Endodermal cell (in vitro differentiated cells): ENCODE measurements around the gene PSMD2. TPM values are rescaled to one million over a fixed set of nuclear protein-coding genes. Genes with fewer than 3 reads are reported as not detected.

Experiments
- DNase-seq: peaks from one replicate; pipeline ENCODE4 v3.0.0-alpha.2; 2017
- H3K27ac ChIP-seq: 2 replicates; pipeline ENCODE4 v1.5.1; 2013; ENCODE audit warnings: mild to moderate bottlenecking, low read depth, low read length, moderate library complexity
- H3K27me3 ChIP-seq: 2 replicates; pipeline ENCODE4 v1.6.1; 2013; ENCODE audit warnings: mild to moderate bottlenecking, low read length, moderate library complexity; ENCODE audit not compliant: insufficient read depth, control insufficient read depth, poor library complexity, severe bottlenecking
- H3K36me3 ChIP-seq: 2 replicates; pipeline ENCODE4 v1.7.0; 2013; ENCODE audit warnings: mild to moderate bottlenecking, low read length, moderate library complexity; ENCODE audit not compliant: control insufficient read depth, insufficient read depth
- H3K4me1 ChIP-seq: one replicate; pipeline ENCODE4 v1.7.0; 2013; ENCODE audit warnings: low read length; ENCODE audit not compliant: control insufficient read depth, insufficient read depth
- H3K4me3 ChIP-seq: 2 replicates; pipeline ENCODE4 v1.5.1; 2013; ENCODE audit warnings: mild to moderate bottlenecking, low read length, moderate library complexity
- H3K9ac ChIP-seq: 2 replicates; pipeline ENCODE4 v1.6.1; 2013; ENCODE audit warnings: mild to moderate bottlenecking, low read length, moderate library complexity; ENCODE audit not compliant: poor library complexity, severe bottlenecking; ENCODE audit errors: extremely low read depth
- H3K9me3 ChIP-seq: 2 replicates; pipeline ENCODE4 v1.6.1; 2013; ENCODE audit warnings: mild to moderate bottlenecking, low read length, moderate library complexity; ENCODE audit not compliant: control insufficient read depth
- H3K27ac Mint-ChIP-seq: 2 replicates; pipeline ENCODE4 v1.8.0; 2020; ENCODE audit warnings: mixed read lengths
- H3K27me3 Mint-ChIP-seq: 2 replicates; pipeline ENCODE4 v1.8.0; 2021; ENCODE audit warnings: mild to moderate bottlenecking, mixed read lengths; ENCODE audit not compliant: insufficient read depth
- H3K36me3 Mint-ChIP-seq: 2 replicates; pipeline ENCODE4 v1.8.0; 2020; ENCODE audit warnings: low read depth, mixed read lengths
- H3K4me1 Mint-ChIP-seq: 2 replicates; pipeline ENCODE4 v1.8.0; 2020; ENCODE audit warnings: mixed read lengths
- H3K4me3 Mint-ChIP-seq: 2 replicates; pipeline ENCODE4 v1.8.0; 2020; ENCODE audit warnings: mild to moderate bottlenecking, moderate library complexity, mixed read lengths
- H3K9me3 Mint-ChIP-seq: 2 replicates; pipeline ENCODE4 v1.8.0; 2020; ENCODE audit warnings: mild to moderate bottlenecking, mixed read lengths
- WGBS, 2 experiments: methylation state at CpG; one replicate each; pipeline versions ENCODE4 v1.1.5 to v1.1.7; 2013; ENCODE audit warnings: missing lambda C conversion rate in 2 of 2, mixed read lengths in 1 of 2; ENCODE audit not compliant: insufficient coverage in 1 of 2, insufficient read length in 1 of 2; 5-methylcytosine and 5-hydroxymethylcytosine counted together
- total RNA-seq, 2 donors: library from RNA; stranded (reverse); fragmentation: NEBNext Ultra II Directional in 1 of 2; extraction: Animal tissue kit (Norgen Biotek cat#: 25700) in 1 of 2; gene quantifications; 2 replicates in 1 of 2; 3 replicates in 1 of 2; pipeline ENCODE4 v1.2.1, GENCODE V29; 2021
- TF ChIP-seq, protein P1 (sequence below): fragments of 200-600 bp; sonication (generic); conservative IDR thresholded peaks from 2 replicates; pipeline ENCODE4 v1.5.0; 2021; ENCODE audit warnings: antibody characterized with exemption, mild to moderate bottlenecking

PSMD2 gene
- total RNA-seq, 2 donors from 2014 or later: 332 TPM

DNA sequence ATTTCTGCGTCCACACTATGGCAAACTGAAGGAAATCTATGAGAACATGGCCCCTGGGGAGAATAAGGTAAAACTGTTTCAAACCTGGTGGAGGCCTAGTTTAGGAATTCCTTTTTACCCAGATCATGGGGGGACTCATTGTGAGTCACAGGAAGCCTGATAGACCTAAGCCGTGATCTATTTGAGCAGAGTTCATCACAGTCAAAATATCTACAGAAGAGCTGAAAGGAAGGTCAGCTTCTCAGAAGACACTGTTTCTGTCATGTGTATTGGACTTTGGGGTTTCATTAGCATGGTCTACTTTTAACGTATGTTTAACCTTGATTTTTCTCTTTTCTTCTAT lies 1.3 kb downstream of the PSMD2 start:
- TF ChIP-seq, protein P1, sequence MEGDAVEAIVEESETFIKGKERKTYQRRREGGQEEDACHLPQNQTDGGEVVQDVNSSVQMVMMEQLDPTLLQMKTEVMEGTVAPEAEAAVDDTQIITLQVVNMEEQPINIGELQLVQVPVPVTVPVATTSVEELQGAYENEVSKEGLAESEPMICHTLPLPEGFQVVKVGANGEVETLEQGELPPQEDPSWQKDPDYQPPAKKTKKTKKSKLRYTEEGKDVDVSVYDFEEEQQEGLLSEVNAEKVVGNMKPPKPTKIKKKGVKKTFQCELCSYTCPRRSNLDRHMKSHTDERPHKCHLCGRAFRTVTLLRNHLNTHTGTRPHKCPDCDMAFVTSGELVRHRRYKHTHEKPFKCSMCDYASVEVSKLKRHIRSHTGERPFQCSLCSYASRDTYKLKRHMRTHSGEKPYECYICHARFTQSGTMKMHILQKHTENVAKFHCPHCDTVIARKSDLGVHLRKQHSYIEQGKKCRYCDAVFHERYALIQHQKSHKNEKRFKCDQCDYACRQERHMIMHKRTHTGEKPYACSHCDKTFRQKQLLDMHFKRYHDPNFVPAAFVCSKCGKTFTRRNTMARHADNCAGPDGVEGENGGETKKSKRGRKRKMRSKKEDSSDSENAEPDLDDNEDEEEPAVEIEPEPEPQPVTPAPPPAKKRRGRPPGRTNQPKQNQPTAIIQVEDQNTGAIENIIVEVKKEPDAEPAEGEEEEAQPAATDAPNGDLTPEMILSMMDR: no peak
- no peaks in the 10 kb centered on the region for H3K9me3 ChIP-seq
- no peak for DNase-seq
- Mint-ChIP-seq H3K27ac (peak overlapping the region; percentile 88), H3K4me1 (peaks cover 12% of the 10 kb centered on the region), H3K36me3 (peaks cover 56% of the 10 kb centered on the region), H3K27me3 (no peaks in the 10 kb centered on the region), H3K4me3 (peak overlapping the region; percentile 98), H3K9me3 (no peaks in the 10 kb centered on the region)
- WGBS, 2 experiments: 88 to 94% methylated on average over 3 of the region's 3 CpGs
- H3K9ac ChIP-seq: peak overlapping the region; percentile 80
- peaks cover 54% of the 10 kb centered on the region for H3K36me3 ChIP-seq
- no peaks in the 10 kb centered on the region for H3K4me1 ChIP-seq
- H3K27me3 ChIP-seq: no peaks in the 10 kb centered on the region
- H3K27ac ChIP-seq: no peak overlapping the region
- peak overlapping the region; percentile 96 for H3K4me3 ChIP-seq

DNA sequence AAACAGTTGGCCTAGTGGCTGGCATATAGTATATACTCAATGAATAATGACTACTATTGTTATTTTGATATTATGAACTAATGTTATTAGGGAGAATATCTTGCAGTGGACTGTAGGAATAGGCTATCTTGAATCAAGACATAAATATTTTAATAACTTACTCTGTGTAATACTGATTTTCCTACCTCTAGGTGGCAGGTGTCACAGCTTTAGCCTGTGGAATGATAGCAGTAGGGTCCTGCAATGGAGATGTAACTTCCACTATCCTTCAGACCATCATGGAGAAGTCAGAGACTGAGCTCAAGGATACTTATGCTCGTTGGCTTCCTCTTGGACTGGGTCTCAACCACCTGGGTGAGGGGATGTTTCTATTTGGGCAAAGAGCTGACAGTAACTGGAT lies 6.5 kb downstream of the PSMD2 start:
- Mint-ChIP-seq H3K9me3 (no peaks in the 10 kb centered on the region), H3K27ac (peak overlapping the region; percentile 53), H3K4me3 (no peak overlapping the region), H3K36me3 (peaks cover 88% of the 10 kb centered on the region), H3K27me3 (no peaks in the 10 kb centered on the region), H3K4me1 (peaks cover under 1% of the 10 kb centered on the region)
- no peak for DNase-seq
- Histone ChIP-seq H3K4me3 (no peak overlapping the region), H3K4me1 (no peaks in the 10 kb centered on the region), H3K9ac (no peak overlapping the region), H3K36me3 (peaks cover 86% of the 10 kb centered on the region), H3K27ac (no peak overlapping the region), H3K9me3 (no peaks in the 10 kb centered on the region), H3K27me3 (no peaks in the 10 kb centered on the region)
- WGBS, 2 experiments: 83 to 89% methylated on average over 1 of the region's 1 CpG
- TF ChIP-seq, protein P1: peak; percentile 67

DNA sequence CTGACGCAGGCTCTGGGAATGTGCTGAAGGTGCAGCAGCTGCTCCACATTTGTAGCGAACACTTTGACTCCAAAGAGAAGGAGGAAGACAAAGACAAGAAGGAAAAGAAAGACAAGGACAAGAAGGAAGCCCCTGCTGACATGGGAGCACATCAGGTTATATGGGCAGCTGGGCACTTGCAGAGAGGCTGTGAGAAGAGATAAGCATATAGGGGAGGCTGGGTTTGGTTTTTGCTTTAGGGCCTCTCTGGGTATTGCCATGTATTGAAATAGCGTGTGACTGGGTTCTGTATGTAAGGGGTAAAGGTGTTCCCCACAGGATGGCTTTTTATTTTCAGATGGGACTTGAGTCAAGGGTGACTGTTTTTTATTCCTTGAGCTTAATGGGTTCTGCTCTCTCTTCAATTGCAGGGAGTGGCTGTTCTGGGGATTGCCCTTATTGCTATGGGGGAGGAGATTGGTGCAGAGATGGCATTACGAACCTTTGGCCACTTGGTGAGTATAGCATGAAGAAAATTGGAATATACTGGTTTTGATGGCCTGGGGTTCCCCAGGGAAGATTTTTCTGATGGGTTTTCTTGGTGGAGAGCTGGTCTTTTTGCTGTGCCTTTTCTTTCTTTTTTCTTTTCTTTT lies 7.4 kb downstream of the PSMD2 start:
- H3K27me3 ChIP-seq: no peaks in the 10 kb centered on the region
- WGBS, 2 experiments: 96 to 100% methylated on average over 2 to 4 of the region's 4 CpGs
- peaks cover 78% of the 10 kb centered on the region for H3K36me3 ChIP-seq
- no peaks in the 10 kb centered on the region for H3K4me1 ChIP-seq
- TF ChIP-seq, protein P1: no peak
- Mint-ChIP-seq H3K4me3 (no peak overlapping the region), H3K4me1 (no peaks in the 10 kb centered on the region), H3K36me3 (peaks cover 82% of the 10 kb centered on the region), H3K9me3 (no peaks in the 10 kb centered on the region), H3K27me3 (no peaks in the 10 kb centered on the region), H3K27ac (no peak overlapping the region)
- no peaks in the 10 kb centered on the region for H3K9me3 ChIP-seq
- no peak overlapping the region for H3K27ac ChIP-seq
- H3K9ac ChIP-seq: no peak overlapping the region
- DNase-seq: no peak
- no peak overlapping the region for H3K4me3 ChIP-seq
